Transverse colon (tissue), 4 donors: ENCODE measurements around the gene NRN1. TPM values are rescaled to one million over a fixed set of nuclear protein-coding genes. Genes with fewer than 3 reads are reported as not detected.

Source experiments
- DNase-seq: peaks from one replicate; pipeline ENCODE4 v3.0.0-alpha.2; 2019
- H3K27ac ChIP-seq, 4 donors: fragments of 200-600 bp; sonication (generic); 2 replicates each; pipeline ENCODE4 v1.5.1; 2016 to 2018; ENCODE audit warnings: inconsistent platforms in 4 of 4
- H3K27me3 ChIP-seq: fragments of 200-600 bp; sonication (generic); 2 replicates; pipeline ENCODE4 v1.5.1; 2017; ENCODE audit warnings: inconsistent platforms
- H3K36me3 ChIP-seq, 4 donors: fragments of 200-600 bp; sonication (generic); 2 replicates each; pipeline ENCODE4 v1.5.1; 2017 to 2019; ENCODE audit warnings: inconsistent platforms in 4 of 4
- H3K4me1 ChIP-seq, 4 donors: fragments of 200-600 bp; sonication (generic); 2 replicates each; pipeline ENCODE4 v1.5.1; 2017 to 2020; ENCODE audit warnings: inconsistent platforms in 4 of 4
- H3K4me3 ChIP-seq, 4 donors: fragments of 200-600 bp; sonication (generic); 1 replicate in 1 of 4; 2 replicates in 3 of 4; pipeline versions ENCODE4 v1.5.1 to v1.6.1; 2017 to 2019; ENCODE audit warnings: inconsistent platforms in 4 of 4
- H3K9me3 ChIP-seq, 2 donors: fragments of 200-600 bp; sonication (generic); 2 replicates each; pipeline ENCODE4 v1.5.1; 2017 to 2019; ENCODE audit warnings: inconsistent platforms in 2 of 2
- CTCF ChIP-seq, 5 experiments: fragments of 200-600 bp in 3 of 5; fragments of 450-650 bp in 2 of 5; sonication (generic) in 3 of 5; IDR thresholded peaks; 1 replicate in 2 of 5; 2 replicates in 3 of 5; pipeline ENCODE4 v1.5.1; 2016 to 2017; ENCODE audit warnings: antibody characterized with exemption in 5 of 5, inconsistent platforms in 3 of 5, mild to moderate bottlenecking in 2 of 5, moderate library complexity in 1 of 5
- EP300 ChIP-seq: sonication (generic); formaldehyde crosslinking; IDR thresholded peaks from one replicate; pipeline ENCODE4 v1.6.1; 2017; ENCODE audit warnings: antibody characterized with exemption, low read depth
- POLR2A ChIP-seq: fragments of 450-650 bp; IDR thresholded peaks from one replicate; pipeline ENCODE4 v1.6.1; 2016; ENCODE audit warnings: antibody characterized with exemption, mild to moderate bottlenecking, moderate library complexity
- POLR2AphosphoS5 ChIP-seq, 3 donors: sonication (generic); formaldehyde crosslinking; IDR thresholded peaks; one replicate each; pipeline ENCODE4 v1.6.1; 2016; ENCODE audit warnings: antibody characterized with exemption in 3 of 3
- WGBS, 2 donors: methylation state at CpG; one replicate each; pipeline ENCODE4 v1.1.5; 2018; ENCODE audit warnings: low coverage in 1 of 2; 5-methylcytosine and 5-hydroxymethylcytosine counted together
- in situ Hi-C, 4 donors: fragments of 200-750 bp; cut with MboI; loops; one replicate each; pipeline versions ENCODE4 v1.15.0 to v1.15.1; 2017; ENCODE audit warnings: low sequenced_read_pairs in 3 of 4, low pct_ligation_motif_present in 1 of 4, low pct_unique_long_range_greater_than_20kb in 1 of 4
- intact Hi-C: fragments of 100-400 bp; cut with DNase I; formaldehyde crosslinking; loops from one replicate; pipeline ENCODE4 v1.15.1; 2023; ENCODE audit warnings: low total_unique reads
- total RNA-seq, 4 donors: library from RNA; depleted of rRNA; stranded (reverse); fragments of >200 nt; gene quantifications; one replicate each; pipeline ENCODE4 v1.1.0, GENCODE V29; 2016

NRN1 gene
- 1 to 10 TPM in 2 of 4 donors, not detected in 2; 1.2 to 2.5 TPM for total RNA-seq

- 4 to 7% methylated on average over 4 to 51 of the region's 51 CpGs for WGBS, 2 donors
- peak within 1 kb of the TSS; percentile 14 to 60 (median 30) for H3K27ac ChIP-seq
- DNase-seq: no peak
- peak within 1 kb of the TSS in 3 of 4 donors; percentile 9 to 60 (median 24) for H3K4me3 ChIP-seq
- peaks cover 23 to 63% (median 37%) of the 10 kb centered on the region in 4 donors for H3K4me1 ChIP-seq
- no peaks in the 10 kb centered on the region for H3K36me3 ChIP-seq
- in situ Hi-C loops (no loop called here), intact Hi-C loops (loop anchor here (5.0 kb wide), 1 partner anchor 1376 kb away; no protein-coding TSS in a partner anchor)
- TF ChIP-seq CTCF (IDR thresholded peaks at IDR 0.05): no peak
- TF ChIP-seq POLR2A: no peak
- no peak for TF ChIP-seq POLR2AphosphoS5 (IDR thresholded peaks at IDR 0.05)
- TF ChIP-seq EP300: no peak
- H3K27me3 ChIP-seq: peaks cover 99% of the 10 kb centered on the region
- no peaks in the 10 kb centered on the region for H3K9me3 ChIP-seq
Observed at GRCh38 chr6:6006428-6007365, at the start of gene NRN1. Gene NRN1 (minus strand): TSS chr6:6006925. CDS start chr6:6006749, 176 bp downstream.

GRCh38 chr6:6052216-6052615, 45.5 kb upstream of the NRN1 start:
- Histone ChIP-seq H3K9me3 (no peaks in the 10 kb centered on the region), H3K36me3 (no peaks in the 10 kb centered on the region), H3K27me3 (peaks cover 16% of the 10 kb centered on the region), H3K4me3 (no peak overlapping the region), H3K27ac (no peak overlapping the region), H3K4me1 (no peaks in the 10 kb centered on the region)
- no peak for TF ChIP-seq EP300
- no peak for TF ChIP-seq POLR2AphosphoS5 (IDR thresholded peaks at IDR 0.05)
- TF ChIP-seq CTCF (IDR thresholded peaks at IDR 0.05): no peak
- TF ChIP-seq POLR2A: no peak
- no peak for DNase-seq
- in situ Hi-C loops (loop anchor here in 3 of 4 donors (25.0 kb wide), 1 partner anchor 485 kb away; no protein-coding TSS in a partner anchor), intact Hi-C loops (no loop called here)
- WGBS, 2 donors: 62 to 88% methylated on average over 1 to 3 of the region's 3 CpGs

- 53 to 60% methylated on average over 2 of the region's 2 CpGs for WGBS, 2 donors
- no peaks in the 10 kb centered on the region for H3K4me1 ChIP-seq
- H3K36me3 ChIP-seq: no peaks in the 10 kb centered on the region
- no peak for DNase-seq
- no peak overlapping the region for H3K27ac ChIP-seq
- TF ChIP-seq POLR2A (no peak), CTCF (IDR thresholded peaks at IDR 0.05) (no peak), POLR2AphosphoS5 (IDR thresholded peaks at IDR 0.05) (no peak), EP300 (no peak)
- H3K4me3 ChIP-seq: no peak overlapping the region
- no peaks in the 10 kb centered on the region for H3K9me3 ChIP-seq
- H3K27me3 ChIP-seq: peaks cover 10% of the 10 kb centered on the region
- intact Hi-C loops (no loop called here), in situ Hi-C loops (no loop called here)
Observed at GRCh38 chr6:6046716-6047115, 40.0 kb upstream of the NRN1 start.

- intact Hi-C loops (no loop called here), in situ Hi-C loops (no loop called here)
- H3K27ac ChIP-seq: no peak overlapping the region
- 56 to 68% methylated on average over 3 of the region's 3 CpGs for WGBS, 2 donors
- H3K9me3 ChIP-seq: no peaks in the 10 kb centered on the region
- TF ChIP-seq EP300 (no peak), POLR2AphosphoS5 (IDR thresholded peaks at IDR 0.05) (no peak), CTCF (IDR thresholded peaks at IDR 0.05) (no peak), POLR2A (no peak)
- no peak overlapping the region for H3K4me3 ChIP-seq
- H3K36me3 ChIP-seq: no peaks in the 10 kb centered on the region
- H3K4me1 ChIP-seq: no peaks in the 10 kb centered on the region
- H3K27me3 ChIP-seq: no peaks in the 10 kb centered on the region
- no peak for DNase-seq
Observed at GRCh38 chr6:6039946-6040509, 33.3 kb upstream of the NRN1 start.
